SK-N-SH (cell line): ENCODE data around the gene HIGD1C. TPM values are rescaled to one million over a fixed set of nuclear protein-coding genes. Genes with fewer than 3 reads are reported as not detected.

Source experiments
- CTCF ChIA-PET: fragments of 300-600, 350-600 bp; formaldehyde crosslinking; extraction: SDS; loops from one replicate; lab custom pipeline; 2021; lab: Yijun Ruan, JAX
- POLR2A ChIA-PET: fragments of 350-600 bp; sonication (Branson Sonifier 250); formaldehyde crosslinking; extraction: SDS; loops from one replicate; lab custom pipeline; 2020; ENCODE audit warnings: antibody characterized with exemption, inconsistent platforms; lab: Yijun Ruan, JAX
- DNase-seq: peaks from one replicate; pipeline ENCODE4 v3.0.0; 2012
- H2AFZ ChIP-seq: fragments of 200-600 bp; sonication (generic); 2 replicates; pipeline ENCODE4 v1.8.1; 2016; ENCODE audit warnings: antibody characterized with exemption, mild to moderate bottlenecking, low read depth
- H3F3A ChIP-seq: fragments of 200-600 bp; sonication (generic); replicated peaks from 2 replicates; pipeline ENCODE3; 2016; ENCODE audit warnings: antibody characterized with exemption, mild to moderate bottlenecking; ENCODE audit not compliant: insufficient read depth
- H3K27ac ChIP-seq, 2 experiments: fragments of 200-500 bp in 1 of 2; fragments of 200-600 bp in 1 of 2; sonication (Bioruptor generic) in 1 of 2; sonication (generic), shearing (Covaris generic) in 1 of 2; 2 replicates each; pipeline versions ENCODE4 v1.5.1 to v1.6.1; 2014 to 2016; ENCODE audit warnings: low read depth in 2 of 2, inconsistent platforms in 1 of 2, low read length in 1 of 2, mild to moderate bottlenecking in 1 of 2, mixed read lengths in 1 of 2
- H3K27me3 ChIP-seq: fragments of 200-600 bp; sonication (generic), shearing (Covaris generic); 2 replicates; pipeline ENCODE4 v1.6.1; 2016; ENCODE audit warnings: mixed run types; ENCODE audit not compliant: insufficient read depth
- H3K36me3 ChIP-seq, 2 experiments: fragments of 200-500 bp in 1 of 2; fragments of 200-600 bp in 1 of 2; sonication (Bioruptor generic) in 1 of 2; sonication (generic) in 1 of 2; replicated peaks in 1 of 2; 2 replicates each; pipeline versions ENCODE3 to v1.5.1; 2014 to 2016; ENCODE audit warnings: low read length in 1 of 2, mild to moderate bottlenecking in 1 of 2; ENCODE audit not compliant: insufficient read depth in 2 of 2, control insufficient read depth in 1 of 2
- H3K4me1 ChIP-seq, 2 experiments: fragments of 200-500 bp in 1 of 2; fragments of 200-600 bp in 1 of 2; sonication (Bioruptor generic) in 1 of 2; sonication (generic), shearing (Covaris generic) in 1 of 2; 2 replicates each; pipeline versions ENCODE4 v1.5.1 to v1.6.1; 2014 to 2016; ENCODE audit warnings: low read depth in 1 of 2, low read length in 1 of 2, mixed run types in 1 of 2; ENCODE audit not compliant: insufficient read depth in 2 of 2, control insufficient read depth in 1 of 2
- H3K4me2 ChIP-seq: fragments of 200-600 bp; sonication (generic), shearing (Covaris generic); 2 replicates; pipeline ENCODE4 v1.6.1; 2017; ENCODE audit warnings: mixed run types
- H3K4me3 ChIP-seq, 2 experiments: fragments of 200-500 bp in 1 of 2; fragments of 200-600 bp in 1 of 2; sonication (Bioruptor generic) in 1 of 2; sonication (generic), shearing (Covaris generic) in 1 of 2; 2 replicates each; pipeline versions ENCODE4 v1.5.1 to v1.8.1; 2014 to 2016; ENCODE audit warnings: low read depth in 2 of 2, inconsistent platforms in 1 of 2, low read length in 1 of 2, mild to moderate bottlenecking in 1 of 2, mixed read lengths in 1 of 2, moderate library complexity in 1 of 2
- H3K79me2 ChIP-seq: fragments of 200-600 bp; sonication (generic); 2 replicates; pipeline ENCODE4 v1.8.1; 2017; ENCODE audit warnings: mild to moderate bottlenecking; ENCODE audit not compliant: insufficient read depth
- H3K9ac ChIP-seq: fragments of 200-600 bp; sonication (generic); 2 replicates; pipeline ENCODE4 v1.6.1; 2017; ENCODE audit warnings: mixed run types
- H3K9me2 ChIP-seq: fragments of 200-600 bp; sonication (generic); 2 replicates; pipeline ENCODE4 v1.6.1; 2017; ENCODE audit warnings: mixed run types
- H3K9me3 ChIP-seq: fragments of 200-600 bp; sonication (generic); 2 replicates; pipeline ENCODE4 v1.6.1; 2017; ENCODE audit warnings: mixed run types, mild to moderate bottlenecking, moderate library complexity
- H4K20me1 ChIP-seq: fragments of 200-600 bp; sonication (generic); 2 replicates; pipeline ENCODE4 v1.6.1; 2017; ENCODE audit warnings: mild to moderate bottlenecking, mixed run types; ENCODE audit not compliant: insufficient read depth
- CHD2 ChIP-seq: fragments of 150-350 bp; IDR thresholded peaks from 2 replicates; pipeline ENCODE4 v1.6.1; 2018; ENCODE audit warnings: low read length; ENCODE audit not compliant: partially characterized antibody
- EP300 ChIP-seq, 2 experiments: IDR thresholded peaks; 2 replicates each; pipeline versions ENCODE4 v1.4.0 to v1.6.1; 2012; ENCODE audit warnings: borderline replicate concordance in 1 of 2, low read depth in 1 of 2, low read length in 1 of 2
- EZH2phosphoT487 ChIP-seq: fragments of 200-600 bp; sonication (generic); IDR thresholded peaks from 2 replicates; pipeline ENCODE4 v1.6.1; 2017; ENCODE audit warnings: low read depth, mixed run types, mild to moderate bottlenecking, antibody characterized with exemption, moderate library complexity, borderline replicate concordance
- FOSL2 ChIP-seq: IDR thresholded peaks from 2 replicates; pipeline ENCODE4 v1.4.0; 2012; ENCODE audit warnings: low read depth, mild to moderate bottlenecking, moderate library complexity, borderline replicate concordance
- GATA2 ChIP-seq: sonication (generic); formaldehyde crosslinking; IDR thresholded peaks from 2 replicates; pipeline ENCODE4 v1.5.0; 2020; ENCODE audit warnings: mild to moderate bottlenecking, missing genetic modification reagents
- JUND ChIP-seq: IDR thresholded peaks from 2 replicates; pipeline ENCODE4 v1.4.0; 2012
- MXI1 ChIP-seq: IDR thresholded peaks from 2 replicates; pipeline ENCODE4 v1.6.1; 2012; ENCODE audit warnings: mild to moderate bottlenecking, low read depth, low read length, improper control_type of control experiment
- NFIC ChIP-seq: IDR thresholded peaks from 2 replicates; pipeline ENCODE4 v1.4.0; 2012; ENCODE audit warnings: borderline replicate concordance
- NRF1 ChIP-seq: IDR thresholded peaks from 2 replicates; pipeline ENCODE4 v1.6.1; 2012; ENCODE audit warnings: low read depth, mild to moderate bottlenecking, low read length
- RCOR1 ChIP-seq: fragments of 150-350 bp; IDR thresholded peaks from 2 replicates; pipeline ENCODE4 v1.6.1; 2017; ENCODE audit warnings: antibody characterized with exemption, low read length
- RFX5 ChIP-seq: IDR thresholded peaks from 2 replicates; pipeline ENCODE4 v1.6.1; 2012; ENCODE audit warnings: mild to moderate bottlenecking, improper control_type of control experiment, low read length
- RXRA ChIP-seq: IDR thresholded peaks from 2 replicates; pipeline ENCODE4 v1.4.0; 2012; ENCODE audit warnings: low read depth, mild to moderate bottlenecking, borderline replicate concordance
- SMC3 ChIP-seq: IDR thresholded peaks from 2 replicates; pipeline ENCODE4 v1.6.1; 2012; ENCODE audit warnings: low read depth, low read length, improper control_type of control experiment
- TAF1 ChIP-seq: IDR thresholded peaks from 2 replicates; pipeline ENCODE4 v1.6.1; 2012; ENCODE audit warnings: low read depth, mild to moderate bottlenecking, low read length, moderate library complexity, borderline replicate concordance
- YY1 ChIP-seq: IDR thresholded peaks from 2 replicates; pipeline ENCODE4 v1.4.0; 2012; ENCODE audit warnings: low read depth, mild to moderate bottlenecking
- WGBS: methylation state at CpG from one replicate; pipeline ENCODE4 v1.1.6; 2017; ENCODE audit warnings: low lambda C conversion rate; 5-methylcytosine and 5-hydroxymethylcytosine counted together
- polyA plus RNA-seq, 3 experiments: library from polyadenylated mRNA; depleted of rRNA; stranded (reverse); fragments of >200 nt; gene quantifications; 2 replicates each; pipeline ENCODE4 v1.2.3, GENCODE V29; 2012
- TF ChIP-seq, protein P1 (sequence below): fragments of 150-350 bp; IDR thresholded peaks from 2 replicates; pipeline ENCODE4 v1.6.1; 2016; ENCODE audit warnings: mild to moderate bottlenecking, low read depth, low read length
- TF ChIP-seq, protein P2 (sequence below): IDR thresholded peaks from 2 replicates; pipeline ENCODE4 v1.4.0; 2012; ENCODE audit warnings: low read depth

Gene HIGD1C
- polyA plus RNA-seq, 1 of the 3 experiments (the other 2 are of a cell fraction), result not detected

DNA sequence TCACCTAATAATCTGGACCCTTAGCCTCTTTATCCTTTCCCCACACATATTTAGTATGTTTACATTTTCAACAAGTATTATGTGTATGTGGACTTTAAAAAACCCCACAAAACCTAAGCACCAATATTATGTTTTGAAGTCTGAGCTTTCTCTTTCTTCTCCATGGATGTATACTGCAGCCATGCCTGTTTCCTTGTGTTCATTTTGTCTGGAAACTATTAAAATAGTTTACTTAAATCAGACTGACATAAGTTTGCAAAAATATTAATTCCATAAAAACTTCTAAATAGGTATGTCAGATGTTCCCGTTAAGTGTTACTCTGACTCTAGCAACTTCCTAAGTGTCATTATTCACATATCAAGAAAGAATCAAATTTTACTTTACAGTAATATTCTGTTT, 2.9 kb downstream of the HIGD1C start (continued):
- TF ChIP-seq, protein P1, sequence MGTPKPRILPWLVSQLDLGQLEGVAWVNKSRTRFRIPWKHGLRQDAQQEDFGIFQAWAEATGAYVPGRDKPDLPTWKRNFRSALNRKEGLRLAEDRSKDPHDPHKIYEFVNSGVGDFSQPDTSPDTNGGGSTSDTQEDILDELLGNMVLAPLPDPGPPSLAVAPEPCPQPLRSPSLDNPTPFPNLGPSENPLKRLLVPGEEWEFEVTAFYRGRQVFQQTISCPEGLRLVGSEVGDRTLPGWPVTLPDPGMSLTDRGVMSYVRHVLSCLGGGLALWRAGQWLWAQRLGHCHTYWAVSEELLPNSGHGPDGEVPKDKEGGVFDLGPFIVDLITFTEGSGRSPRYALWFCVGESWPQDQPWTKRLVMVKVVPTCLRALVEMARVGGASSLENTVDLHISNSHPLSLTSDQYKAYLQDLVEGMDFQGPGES, result no peak
- TF ChIP-seq NRF1 (no peak), EZH2phosphoT487 (no peak), FOSL2 (no peak), RFX5 (no peak), MXI1 (no peak), RXRA (no peak), YY1 (no peak)
- TF ChIP-seq, protein P2, sequence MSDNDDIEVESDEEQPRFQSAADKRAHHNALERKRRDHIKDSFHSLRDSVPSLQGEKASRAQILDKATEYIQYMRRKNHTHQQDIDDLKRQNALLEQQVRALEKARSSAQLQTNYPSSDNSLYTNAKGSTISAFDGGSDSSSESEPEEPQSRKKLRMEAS, result no peak

DNA sequence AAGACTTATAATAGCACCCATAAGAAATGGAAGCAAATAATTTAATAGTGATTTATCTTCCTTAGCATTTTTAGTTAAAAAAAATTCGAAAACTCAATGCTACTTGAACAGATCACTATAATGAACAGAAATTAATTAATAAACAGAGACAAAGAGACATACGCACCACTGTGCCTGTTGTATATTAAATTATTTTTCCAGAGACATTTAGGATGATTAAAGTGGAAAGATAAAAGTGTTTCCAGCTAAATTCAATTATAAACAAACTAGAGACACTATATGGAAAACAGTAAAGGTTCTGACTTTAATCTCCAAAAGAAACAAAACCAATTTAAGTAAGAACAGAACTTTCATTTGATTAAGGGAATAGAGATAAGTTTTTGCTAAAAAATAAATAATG, 3.4 kb downstream of the HIGD1C start:
- Histone ChIP-seq H3K79me2 (no peaks in the 10 kb centered on the region), H3K9me3 (no peaks in the 10 kb centered on the region), H3K4me1 (peaks cover 0 to 5% of the 10 kb centered on the region in 2 experiments; a peak in 2 of 4 replicates), H3K4me3 (no peak overlapping the region), H3K36me3 (no peaks in the 10 kb centered on the region), H4K20me1 (no peaks in the 10 kb centered on the region), H3K9ac (no peak overlapping the region), H3F3A (no peaks in the 10 kb centered on the region), H3K9me2 (no peaks in the 10 kb centered on the region), H3K4me2 (no peak overlapping the region), H3K27ac (0 out of 4 replicates have a peak overlapping the region, but pooled peaks of 1 of the 2 experiments have one; percentile 20), H3K27me3 (no peaks in the 10 kb centered on the region), H2AFZ (no peak overlapping the region)
- WGBS, result 41% methylated on average over 2 of the region's 2 CpGs
- POLR2A ChIA-PET, result no interaction called here
- TF ChIP-seq GATA2 (CRISPR knock-in tag) (0 out of 2 replicates have a peak, but pooled peaks have one; percentile 8), CHD2 (peak; percentile 39), RXRA (no peak), SMC3 (no peak), EP300 (IDR thresholded peaks at IDR 0.05; ENCODE audit: borderline replicate concordance in 1 of 2, low read depth in 1 of 2, low read length in 1 of 2) (peak in 1 of 2 experiments; percentile 74; a peak in 2 of 4 replicates), RCOR1 (peak; percentile 39; the same call in 1 of the 2 replicates)
- TF ChIP-seq, protein P2, result no peak
- CTCF ChIA-PET, result interaction anchor here (0.6 kb wide), 1 partner anchor 315 kb away, joined by 4 read pairs; no protein-coding TSS in a partner anchor
- DNase-seq, result no peak

DNA sequence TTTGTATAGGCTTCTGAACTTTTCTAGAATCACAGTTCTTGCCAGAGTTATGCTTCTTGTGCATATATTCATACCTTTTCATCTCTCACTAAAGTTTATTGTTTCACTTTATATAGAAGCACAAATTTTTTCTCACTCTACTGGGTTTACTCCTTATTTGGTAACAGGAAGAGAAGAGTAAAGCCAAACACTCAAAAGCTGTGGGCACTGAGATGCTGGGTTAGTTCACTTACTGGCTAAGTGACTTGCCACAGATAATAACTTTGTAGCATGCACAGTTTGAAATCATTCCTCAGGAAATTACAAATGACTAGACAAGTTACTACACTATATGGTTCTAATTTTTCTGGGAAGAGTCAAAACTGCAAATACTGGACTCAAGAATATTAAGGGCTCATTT, 7.8 kb downstream of the HIGD1C start:
- ChIA-PET POLR2A (no interaction called here), CTCF (interaction anchor here (1.3 kb wide), 1 partner anchor 27 kb away, joined by 9 read pairs; no protein-coding TSS in a partner anchor)
- H3F3A ChIP-seq, result no peaks in the 10 kb centered on the region
- no peak overlapping the region for H3K4me3 ChIP-seq
- no peak overlapping the region for H2AFZ ChIP-seq
- H3K4me1 ChIP-seq, result no peaks in the 10 kb centered on the region; a peak in 1 of 4 replicates
- H3K9me2 ChIP-seq, result no peaks in the 10 kb centered on the region
- H3K79me2 ChIP-seq, result no peaks in the 10 kb centered on the region
- no peaks in the 10 kb centered on the region for H3K36me3 ChIP-seq
- H4K20me1 ChIP-seq, result no peaks in the 10 kb centered on the region
- DNase-seq, result no peak
- H3K9ac ChIP-seq, result no peak overlapping the region
- H3K4me2 ChIP-seq, result no peak overlapping the region
- no peaks in the 10 kb centered on the region for H3K9me3 ChIP-seq
- TF ChIP-seq JUND, result no peak
- TF ChIP-seq TAF1, result no peak
- TF ChIP-seq FOSL2, result no peak
- TF ChIP-seq, protein P2, result no peak
- TF ChIP-seq NFIC, result no peak
- no peak for TF ChIP-seq GATA2 (CRISPR knock-in tag)
- H3K27ac ChIP-seq, result no peak overlapping the region
- no peaks in the 10 kb centered on the region for H3K27me3 ChIP-seq
